Spleen (tissue), 7 donors: ENCODE data around the gene PTX4.
"Not testable (repeated sequence)": the region's sequence is repeated elsewhere in the genome, so short reads cannot be mapped to it uniquely, and the experiment has no call there.

Source experiments
- CTCF ChIP-seq, 11 experiments: fragments of 200-600 bp in 7 of 11; fragments of 450-650 bp in 4 of 11; sonication (generic) in 4 of 11; IDR thresholded peaks in 8 of 11; conservative IDR thresholded peaks in 3 of 11; 1 replicate in 7 of 11; 2 replicates in 4 of 11; pipeline versions ENCODE4 v1.4.0 to v1.8.0; 2016 to 2021; ENCODE audit warnings: antibody characterized with exemption in 11 of 11, inconsistent platforms in 4 of 11, mild to moderate bottlenecking in 1 of 11
- POLR2AphosphoS5 ChIP-seq, 3 donors: sonication (generic); formaldehyde crosslinking; IDR thresholded peaks; one replicate each; pipeline ENCODE4 v1.5.1; 2017; ENCODE audit warnings: antibody characterized with exemption in 3 of 3
- donor health status: DM: no; HTN: no; CAD: no; lungs with moderate emphysema.
- donor health status: DM: no; HTN: no; CAD: no.
- donor health status: DM: no; HTN: no; CAD: no.

- TF ChIP-seq CTCF (IDR thresholded peaks at IDR 0.05 in 8 of 11, conservative IDR thresholded peaks at IDR 0.05 in 3 of 11); POLR2AphosphoS5 (IDR thresholded peaks at IDR 0.05): not testable (repeated sequence)
Observed at GRCh38 chr16:1478937-1479336, 9.8 kb downstream of the PTX4 start.
